NOMO-1 treated with DMSO at 0.1 percent for 48 hours (cell line): ENCODE data around the gene ANGPTL2.

ENCODE experiments used
- DNase-seq: peaks from one replicate; lab custom pipeline; 2025; ENCODE audit not compliant: unreplicated experiment; lab: John Stamatoyannopoulos, UW

Gene ANGPTL2

GRCh38 chr9:127051881-127052595 lies 70.4 kb downstream of the ANGPTL2 start:
- no peak for DNase-seq

GRCh38 chr9:127050591-127051001 lies 71.8 kb downstream of the ANGPTL2 start:
- no peak for DNase-seq

GRCh38 chr9:127050152-127050551 lies 72.3 kb downstream of the ANGPTL2 start:
- DNase-seq: no peak

GRCh38 chr9:127049581-127049980 lies 72.9 kb downstream of the ANGPTL2 start:
- DNase-seq: no peak

GRCh38 chr9:127049044-127049443 lies 73.4 kb downstream of the ANGPTL2 start:
- DNase-seq: peak; percentile 90

- no peak for DNase-seq
These were observed 74.5 kb downstream of the ANGPTL2 start for GRCh38 chr9:127047971-127048370.

- no peak for DNase-seq
These were observed 77.3 kb downstream of the ANGPTL2 start for GRCh38 chr9:127045148-127045547.

- no peak for DNase-seq
These were observed 82.9 kb downstream of the ANGPTL2 start for GRCh38 chr9:127039492-127039891.

- DNase-seq: no peak
These were observed 83.9 kb downstream of the ANGPTL2 start for GRCh38 chr9:127038531-127038930.
